Measurements from ENCODE around the gene PDIA4. TPM values are rescaled to one million over a fixed set of nuclear protein-coding genes. Genes with fewer than 3 reads are reported as not detected.
A peak's percentile ranks its signal among the peaks of the same experiment; 100 is the strongest.
"Not testable (repeated sequence)": the region's sequence is repeated elsewhere in the genome, so short reads cannot be mapped to it uniquely, and the experiment has no call there.

The PDIA4 gene
- total RNA-seq, 1 donor from 2014 or later: 266 TPM

DNA sequence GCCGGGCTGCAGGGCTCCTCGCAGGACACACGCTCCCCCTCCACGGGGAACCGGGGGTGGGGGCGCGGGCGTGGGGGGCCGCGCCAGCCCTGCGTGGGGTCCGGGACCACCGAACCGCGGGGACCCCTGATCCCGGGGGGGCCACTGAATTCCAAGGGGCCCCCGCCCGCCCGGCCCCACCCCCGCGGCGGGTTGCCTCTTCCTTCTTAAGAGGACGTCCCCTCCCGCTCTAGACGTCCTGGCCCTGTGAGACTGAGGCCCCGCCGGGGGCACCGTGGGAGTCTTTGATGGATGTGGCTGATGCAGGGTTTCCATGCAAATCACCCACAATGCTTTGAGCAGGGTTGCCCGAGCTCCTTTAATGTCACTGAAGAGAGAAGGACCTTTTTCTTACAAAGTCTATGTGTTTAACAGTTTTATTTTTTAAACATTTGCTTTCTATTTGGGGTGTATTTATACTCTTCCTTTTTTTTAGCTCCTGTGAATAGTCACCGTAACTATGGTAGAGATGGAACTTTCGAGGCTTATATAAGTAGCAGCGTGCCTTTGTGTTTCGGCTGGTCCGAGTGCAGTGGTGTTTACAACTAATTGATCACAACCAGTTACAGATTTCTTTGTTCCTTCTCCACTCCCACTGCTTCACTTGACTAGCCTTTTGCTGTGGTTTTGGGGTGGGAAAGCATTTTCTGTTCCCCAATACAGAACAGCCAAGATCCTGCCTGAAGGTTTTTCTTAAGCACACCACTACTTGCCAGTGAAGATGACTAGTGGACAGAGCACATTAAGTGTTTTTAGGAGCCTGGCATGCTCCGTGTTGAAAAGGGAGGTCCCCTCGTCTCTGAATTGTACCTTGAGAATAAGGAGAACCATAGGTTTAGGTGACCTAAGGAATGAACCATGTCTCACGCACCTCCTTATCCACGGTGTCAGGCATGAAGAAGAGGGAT lies 44.8 kb downstream of the PDIA4 start:
- H3K4me3 Mint-ChIP-seq (ENCODE audit: unreplicated experiment): peak overlapping the region; percentile 97
- H3K9me3 Mint-ChIP-seq (ENCODE audit: unreplicated experiment): no peaks in the 10 kb centered on the region
- H3K4me1 Mint-ChIP-seq (ENCODE audit: unreplicated experiment): peaks cover 18% of the 10 kb centered on the region
- H3K36me3 Mint-ChIP-seq (ENCODE audit: low read depth, unreplicated experiment): peaks cover 3% of the 10 kb centered on the region
- TF ChIP-seq CTCF (IDR thresholded peaks at IDR 0.05; ENCODE audit: unreplicated experiment): no peak
- peaks cover 8% of the 10 kb centered on the region for H3K27me3 Mint-ChIP-seq (ENCODE audit: unreplicated experiment)
- H3K27ac Mint-ChIP-seq (ENCODE audit: unreplicated experiment): peak overlapping the region; percentile 91
- DNase-seq (ENCODE audit: low spot score): peak; percentile 75

- H3K4me3 Mint-ChIP-seq (ENCODE audit: unreplicated experiment): peak overlapping the region; percentile 97
- peaks cover 8% of the 10 kb centered on the region for H3K27me3 Mint-ChIP-seq (ENCODE audit: unreplicated experiment)
- H3K9me3 Mint-ChIP-seq (ENCODE audit: unreplicated experiment): no peaks in the 10 kb centered on the region
- peaks cover 3% of the 10 kb centered on the region for H3K36me3 Mint-ChIP-seq (ENCODE audit: low read depth, unreplicated experiment)
- H3K4me1 Mint-ChIP-seq (ENCODE audit: unreplicated experiment): peaks cover 16% of the 10 kb centered on the region
- H3K27ac Mint-ChIP-seq (ENCODE audit: unreplicated experiment): peak overlapping the region; percentile 70
- TF ChIP-seq CTCF (IDR thresholded peaks at IDR 0.05; ENCODE audit: unreplicated experiment): no peak
- no peak for DNase-seq (ENCODE audit: low spot score)
These were observed 45.6 kb downstream of the PDIA4 start for GRCh38 chr7:148982654-148983199.

DNA sequence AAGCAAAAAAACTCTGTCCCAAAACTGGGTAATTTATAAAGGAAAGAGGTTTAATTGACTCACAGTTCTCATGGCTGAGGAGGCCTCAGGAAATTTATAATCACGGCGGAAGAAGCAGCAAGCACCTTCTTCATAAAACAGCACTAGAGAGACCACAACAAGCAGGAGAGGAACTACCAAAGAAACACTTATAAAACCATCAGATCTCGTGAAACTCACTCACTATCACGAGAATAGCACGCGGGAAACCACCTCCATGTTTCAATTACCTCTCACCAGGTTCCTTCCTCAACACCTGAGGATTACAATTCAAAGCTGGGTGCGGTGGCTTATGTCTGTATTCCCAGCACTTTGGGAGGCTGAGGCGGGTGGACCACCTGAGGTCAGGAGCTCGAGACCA lies 48.5 kb downstream of the PDIA4 start:
- Mint-ChIP-seq H3K4me3 (ENCODE audit: unreplicated experiment) (no peak overlapping the region), H3K9me3 (ENCODE audit: unreplicated experiment) (no peaks in the 10 kb centered on the region), H3K27me3 (ENCODE audit: unreplicated experiment) (peaks cover 8% of the 10 kb centered on the region), H3K4me1 (ENCODE audit: unreplicated experiment) (peaks cover 12% of the 10 kb centered on the region), H3K36me3 (ENCODE audit: low read depth, unreplicated experiment) (peaks cover 3% of the 10 kb centered on the region), H3K27ac (ENCODE audit: unreplicated experiment) (no peak overlapping the region)
- no peak for DNase-seq (ENCODE audit: low spot score)
- no peak for TF ChIP-seq CTCF (IDR thresholded peaks at IDR 0.05; ENCODE audit: unreplicated experiment)

- not testable (repeated sequence) for H3K9me3 Mint-ChIP-seq (ENCODE audit: unreplicated experiment); H3K27ac Mint-ChIP-seq (ENCODE audit: unreplicated experiment); DNase-seq (ENCODE audit: low spot score); H3K4me3 Mint-ChIP-seq (ENCODE audit: unreplicated experiment); H3K36me3 Mint-ChIP-seq (ENCODE audit: low read depth, unreplicated experiment); H3K27me3 Mint-ChIP-seq (ENCODE audit: unreplicated experiment)
- peaks cover 13% of the 10 kb centered on the region for H3K4me1 Mint-ChIP-seq (ENCODE audit: unreplicated experiment)
- peak; percentile 26 for TF ChIP-seq CTCF (IDR thresholded peaks at IDR 0.05; ENCODE audit: unreplicated experiment)
These were observed 49.2 kb downstream of the PDIA4 start for GRCh38 chr7:148979072-148979471.

- no peaks in the 10 kb centered on the region for H3K36me3 Mint-ChIP-seq (ENCODE audit: low read depth, unreplicated experiment)
- no peak overlapping the region for H3K27ac Mint-ChIP-seq (ENCODE audit: unreplicated experiment)
- no peak for DNase-seq (ENCODE audit: low spot score)
- peaks cover 5% of the 10 kb centered on the region for H3K27me3 Mint-ChIP-seq (ENCODE audit: unreplicated experiment)
- H3K4me1 Mint-ChIP-seq (ENCODE audit: unreplicated experiment): peaks cover 11% of the 10 kb centered on the region
- no peak for TF ChIP-seq CTCF (IDR thresholded peaks at IDR 0.05; ENCODE audit: unreplicated experiment)
- H3K4me3 Mint-ChIP-seq (ENCODE audit: unreplicated experiment): no peak overlapping the region
- no peaks in the 10 kb centered on the region for H3K9me3 Mint-ChIP-seq (ENCODE audit: unreplicated experiment)
These were observed 50.2 kb downstream of the PDIA4 start for GRCh38 chr7:148978091-148978490.
